Endodermal cell (in vitro differentiated cells): ENCODE measurements around the gene CHN2. TPM values are rescaled to one million over a fixed set of nuclear protein-coding genes. Genes with fewer than 3 reads are reported as not detected.

Experiments used
- DNase-seq: peaks from one replicate; pipeline ENCODE4 v3.0.0-alpha.2; 2017
- H3K27ac ChIP-seq: 2 replicates; pipeline ENCODE4 v1.5.1; 2013; ENCODE audit warnings: mild to moderate bottlenecking, low read depth, low read length, moderate library complexity
- H3K27me3 ChIP-seq: 2 replicates; pipeline ENCODE4 v1.6.1; 2013; ENCODE audit warnings: mild to moderate bottlenecking, low read length, moderate library complexity; ENCODE audit not compliant: insufficient read depth, control insufficient read depth, poor library complexity, severe bottlenecking
- H3K36me3 ChIP-seq: 2 replicates; pipeline ENCODE4 v1.7.0; 2013; ENCODE audit warnings: mild to moderate bottlenecking, low read length, moderate library complexity; ENCODE audit not compliant: control insufficient read depth, insufficient read depth
- H3K4me1 ChIP-seq: one replicate; pipeline ENCODE4 v1.7.0; 2013; ENCODE audit warnings: low read length; ENCODE audit not compliant: control insufficient read depth, insufficient read depth
- H3K4me3 ChIP-seq: 2 replicates; pipeline ENCODE4 v1.5.1; 2013; ENCODE audit warnings: mild to moderate bottlenecking, low read length, moderate library complexity
- H3K9ac ChIP-seq: 2 replicates; pipeline ENCODE4 v1.6.1; 2013; ENCODE audit warnings: mild to moderate bottlenecking, low read length, moderate library complexity; ENCODE audit not compliant: poor library complexity, severe bottlenecking; ENCODE audit errors: extremely low read depth
- H3K9me3 ChIP-seq: 2 replicates; pipeline ENCODE4 v1.6.1; 2013; ENCODE audit warnings: mild to moderate bottlenecking, low read length, moderate library complexity; ENCODE audit not compliant: control insufficient read depth
- H3K27ac Mint-ChIP-seq: 2 replicates; pipeline ENCODE4 v1.8.0; 2020; ENCODE audit warnings: mixed read lengths
- H3K27me3 Mint-ChIP-seq: 2 replicates; pipeline ENCODE4 v1.8.0; 2021; ENCODE audit warnings: mild to moderate bottlenecking, mixed read lengths; ENCODE audit not compliant: insufficient read depth
- H3K36me3 Mint-ChIP-seq: 2 replicates; pipeline ENCODE4 v1.8.0; 2020; ENCODE audit warnings: low read depth, mixed read lengths
- H3K4me1 Mint-ChIP-seq: 2 replicates; pipeline ENCODE4 v1.8.0; 2020; ENCODE audit warnings: mixed read lengths
- H3K4me3 Mint-ChIP-seq: 2 replicates; pipeline ENCODE4 v1.8.0; 2020; ENCODE audit warnings: mild to moderate bottlenecking, moderate library complexity, mixed read lengths
- H3K9me3 Mint-ChIP-seq: 2 replicates; pipeline ENCODE4 v1.8.0; 2020; ENCODE audit warnings: mild to moderate bottlenecking, mixed read lengths
- WGBS, 2 experiments: methylation state at CpG; one replicate each; pipeline versions ENCODE4 v1.1.5 to v1.1.7; 2013; ENCODE audit warnings: missing lambda C conversion rate in 2 of 2, mixed read lengths in 1 of 2; ENCODE audit not compliant: insufficient coverage in 1 of 2, insufficient read length in 1 of 2; 5-methylcytosine and 5-hydroxymethylcytosine counted together
- total RNA-seq, 2 donors: library from RNA; stranded (reverse); fragmentation: NEBNext Ultra II Directional in 1 of 2; extraction: Animal tissue kit (Norgen Biotek cat#: 25700) in 1 of 2; gene quantifications; 2 replicates in 1 of 2; 3 replicates in 1 of 2; pipeline ENCODE4 v1.2.1, GENCODE V29; 2021
- TF ChIP-seq, protein P1 (sequence below): fragments of 200-600 bp; sonication (generic); conservative IDR thresholded peaks from 2 replicates; pipeline ENCODE4 v1.5.0; 2021; ENCODE audit warnings: antibody characterized with exemption, mild to moderate bottlenecking

CHN2 gene
- total RNA-seq, 2 donors from 2014 or later, result 14.0 to 14.1 TPM

GRCh38 chr7:29483219-29484104 is 288.9 kb downstream of the CHN2 start:
- H3K27me3 Mint-ChIP-seq, result no peaks in the 10 kb centered on the region
- Histone ChIP-seq H3K4me1 (peaks cover 4% of the 10 kb centered on the region), H3K36me3 (no peaks in the 10 kb centered on the region), H3K9ac (no peak overlapping the region), H3K9me3 (no peaks in the 10 kb centered on the region), H3K27me3 (no peaks in the 10 kb centered on the region), H3K27ac (no peak overlapping the region), H3K4me3 (no peak overlapping the region)
- H3K27ac Mint-ChIP-seq, result no peak overlapping the region
- no peak for DNase-seq
- H3K4me3 Mint-ChIP-seq, result no peak overlapping the region
- no peaks in the 10 kb centered on the region for H3K9me3 Mint-ChIP-seq
- TF ChIP-seq, protein P1, sequence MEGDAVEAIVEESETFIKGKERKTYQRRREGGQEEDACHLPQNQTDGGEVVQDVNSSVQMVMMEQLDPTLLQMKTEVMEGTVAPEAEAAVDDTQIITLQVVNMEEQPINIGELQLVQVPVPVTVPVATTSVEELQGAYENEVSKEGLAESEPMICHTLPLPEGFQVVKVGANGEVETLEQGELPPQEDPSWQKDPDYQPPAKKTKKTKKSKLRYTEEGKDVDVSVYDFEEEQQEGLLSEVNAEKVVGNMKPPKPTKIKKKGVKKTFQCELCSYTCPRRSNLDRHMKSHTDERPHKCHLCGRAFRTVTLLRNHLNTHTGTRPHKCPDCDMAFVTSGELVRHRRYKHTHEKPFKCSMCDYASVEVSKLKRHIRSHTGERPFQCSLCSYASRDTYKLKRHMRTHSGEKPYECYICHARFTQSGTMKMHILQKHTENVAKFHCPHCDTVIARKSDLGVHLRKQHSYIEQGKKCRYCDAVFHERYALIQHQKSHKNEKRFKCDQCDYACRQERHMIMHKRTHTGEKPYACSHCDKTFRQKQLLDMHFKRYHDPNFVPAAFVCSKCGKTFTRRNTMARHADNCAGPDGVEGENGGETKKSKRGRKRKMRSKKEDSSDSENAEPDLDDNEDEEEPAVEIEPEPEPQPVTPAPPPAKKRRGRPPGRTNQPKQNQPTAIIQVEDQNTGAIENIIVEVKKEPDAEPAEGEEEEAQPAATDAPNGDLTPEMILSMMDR, result no peak
- peaks cover 21% of the 10 kb centered on the region for H3K4me1 Mint-ChIP-seq
- H3K36me3 Mint-ChIP-seq, result no peaks in the 10 kb centered on the region
- WGBS, 2 experiments, result 86 to 91% methylated on average over 7 to 9 of the region's 11 CpGs

DNA sequence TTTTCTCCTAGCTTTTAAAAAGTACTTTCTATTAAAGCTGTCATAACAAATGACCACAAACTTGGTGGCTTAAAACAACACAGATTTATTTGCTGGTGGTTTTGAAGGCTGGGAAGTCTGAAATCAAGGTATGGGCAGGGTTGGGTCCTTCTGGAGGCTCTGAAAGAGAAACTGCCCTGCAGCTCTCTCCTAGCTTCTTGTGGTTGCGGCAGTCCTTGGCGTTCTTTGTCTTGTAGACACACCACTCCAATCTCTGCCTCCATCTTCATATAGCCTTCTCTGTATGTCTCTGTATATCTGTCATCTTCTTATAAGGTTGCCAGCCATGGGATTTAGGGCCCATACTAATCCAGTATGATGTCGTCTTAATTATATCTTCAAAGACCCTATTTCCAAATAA is 289.7 kb downstream of the CHN2 start:
- TF ChIP-seq, protein P1, result no peak
- no peaks in the 10 kb centered on the region for H3K36me3 Mint-ChIP-seq
- Histone ChIP-seq H3K4me3 (no peak overlapping the region), H3K9me3 (no peaks in the 10 kb centered on the region), H3K36me3 (no peaks in the 10 kb centered on the region), H3K27me3 (no peaks in the 10 kb centered on the region), H3K27ac (no peak overlapping the region), H3K9ac (no peak overlapping the region), H3K4me1 (peaks cover 4% of the 10 kb centered on the region)
- no peak overlapping the region for H3K27ac Mint-ChIP-seq
- H3K27me3 Mint-ChIP-seq, result no peaks in the 10 kb centered on the region
- no peak for DNase-seq
- H3K9me3 Mint-ChIP-seq, result no peaks in the 10 kb centered on the region
- 86 to 95% methylated on average over 1 to 3 of the region's 3 CpGs for WGBS, 2 experiments
- peaks cover 23% of the 10 kb centered on the region for H3K4me1 Mint-ChIP-seq
- H3K4me3 Mint-ChIP-seq, result no peak overlapping the region

GRCh38 chr7:29485339-29486190 is 291.0 kb downstream of the CHN2 start:
- H3K27me3 Mint-ChIP-seq, result no peaks in the 10 kb centered on the region
- H3K27me3 ChIP-seq, result no peaks in the 10 kb centered on the region
- H3K4me1 Mint-ChIP-seq, result peaks cover 23% of the 10 kb centered on the region
- WGBS, 2 experiments, result 80 to 86% methylated on average over 2 to 11 of the region's 11 CpGs
- no peak overlapping the region for H3K9ac ChIP-seq
- H3K36me3 ChIP-seq, result no peaks in the 10 kb centered on the region
- H3K4me3 ChIP-seq, result no peak overlapping the region
- peaks cover 4% of the 10 kb centered on the region for H3K4me1 ChIP-seq
- H3K27ac Mint-ChIP-seq, result no peak overlapping the region
- H3K9me3 Mint-ChIP-seq, result no peaks in the 10 kb centered on the region
- H3K27ac ChIP-seq, result no peak overlapping the region
- no peak overlapping the region for H3K4me3 Mint-ChIP-seq
- no peak for DNase-seq
- no peaks in the 10 kb centered on the region for H3K36me3 Mint-ChIP-seq
- no peaks in the 10 kb centered on the region for H3K9me3 ChIP-seq
- TF ChIP-seq, protein P1, result no peak
